HepG2 (cell line): Measurements from ENCODE around the gene MCF2L. TPM values are rescaled to one million over a fixed set of nuclear protein-coding genes. Genes with fewer than 3 reads are reported as not detected.

Experiments
- BCL6 ChIP-seq: IDR thresholded peaks from 2 replicates; pipeline ENCODE4 v1.6.1; 2016; ENCODE audit warnings: missing genetic modification reagents, missing compliant biosample characterization
- CHD4 ChIP-seq: fragments of 200-600 bp; sonication (generic); IDR thresholded peaks from 2 replicates; pipeline ENCODE4 v1.7.0; 2017; ENCODE audit warnings: mild to moderate bottlenecking, low read length, borderline replicate concordance
- E2F2 ChIP-seq: sonication (generic); formaldehyde crosslinking; IDR thresholded peaks from 2 replicates; pipeline ENCODE4 v1.4.0; 2020; ENCODE audit warnings: missing genetic modification reagents, borderline replicate concordance
- FIP1L1 ChIP-seq: fragments of 200-400 bp; formaldehyde crosslinking; IDR thresholded peaks from 2 replicates; pipeline ENCODE4 v1.6.1; 2018; ENCODE audit warnings: low read depth, mild to moderate bottlenecking, low read length, moderate library complexity, borderline replicate concordance; ENCODE audit not compliant: insufficient read depth
- FOXA3 ChIP-seq: IDR thresholded peaks from 2 replicates; pipeline ENCODE4 v1.6.1; 2016; ENCODE audit warnings: missing genetic modification reagents, missing compliant biosample characterization
- MED1 ChIP-seq: sonication (generic); formaldehyde crosslinking; IDR thresholded peaks from 2 replicates; pipeline ENCODE4 v1.4.0; 2020; ENCODE audit warnings: missing genetic modification reagents
- MEIS1 ChIP-seq: sonication (generic); formaldehyde crosslinking; IDR thresholded peaks from 2 replicates; pipeline ENCODE4 v1.9.0; 2021; ENCODE audit warnings: mild to moderate bottlenecking, missing genetic modification reagents, moderate library complexity, borderline replicate concordance
- NR2C2 ChIP-seq: sonication (generic); formaldehyde crosslinking; IDR thresholded peaks from 2 replicates; pipeline ENCODE4 v1.4.0; 2020; ENCODE audit warnings: missing genetic modification reagents, mild to moderate bottlenecking, moderate library complexity, borderline replicate concordance
- REPIN1 ChIP-seq: sonication (generic); formaldehyde crosslinking; IDR thresholded peaks from 2 replicates; pipeline ENCODE4 v1.8.0; 2022; ENCODE audit warnings: missing genetic modification reagents, low read depth, mild to moderate bottlenecking, borderline replicate concordance
- TAF1 ChIP-seq: sonication (generic); formaldehyde crosslinking; IDR thresholded peaks from 2 replicates; pipeline ENCODE4 v1.4.0; 2020; ENCODE audit warnings: missing genetic modification reagents
- TGIF2 ChIP-seq: IDR thresholded peaks from 2 replicates; pipeline ENCODE4 v1.6.1; 2016; ENCODE audit warnings: control low read depth, missing compliant biosample characterization
- YEATS2 ChIP-seq: sonication (generic); formaldehyde crosslinking; IDR thresholded peaks from 2 replicates; pipeline ENCODE4 v1.4.0; 2020; ENCODE audit warnings: missing genetic modification reagents, borderline replicate concordance
- ZNF333 ChIP-seq: sonication (generic); formaldehyde crosslinking; IDR thresholded peaks from 2 replicates; pipeline ENCODE4 v1.4.0; 2020; ENCODE audit warnings: mild to moderate bottlenecking, missing genetic modification reagents, borderline replicate concordance
- ZNF44 ChIP-seq: sonication (generic); formaldehyde crosslinking; IDR thresholded peaks from 2 replicates; pipeline ENCODE4 v1.5.1; 2020; ENCODE audit warnings: mild to moderate bottlenecking, missing genetic modification reagents
- ZNF749 ChIP-seq: sonication (generic); formaldehyde crosslinking; IDR thresholded peaks from 2 replicates; pipeline ENCODE4 v1.8.0; 2022; ENCODE audit warnings: mild to moderate bottlenecking, missing genetic modification reagents, moderate library complexity, borderline replicate concordance
- polyA plus RNA-seq, 8 experiments: library from polyadenylated mRNA; depleted of rRNA in 3 of 8; stranded (reverse) in 7 of 8; unstranded in 1 of 8; fragments of >200 nt; fragmentation: Illumina TruSeq in 4 of 8; extraction: Trizol in 4 of 8; gene quantifications; 2 replicates each; pipeline versions ENCODE4 v1.2.1 to v1.2.3, GENCODE V29; 2011 to 2016; ENCODE audit warnings: low read depth in 4 of 8, missing spikeins in 1 of 8, mixed read lengths in 1 of 8; ENCODE audit not compliant: insufficient read depth in 1 of 8
- total RNA-seq, 5 experiments: library from RNA; depleted of rRNA; stranded (reverse); fragments of >200 nt; fragmentation: Illumina TruSeq; extraction: Trizol; gene quantifications; 2 replicates each; pipeline ENCODE4 v1.2.3, GENCODE V29; 2016; ENCODE audit warnings: low read depth in 1 of 5
- TF ChIP-seq, protein P1 (sequence below): sonication (generic); formaldehyde crosslinking; IDR thresholded peaks from 2 replicates; pipeline ENCODE4 v1.4.0; 2020; ENCODE audit warnings: missing genetic modification reagents
- TF ChIP-seq, protein P2 (sequence below): sonication (generic); formaldehyde crosslinking; IDR thresholded peaks from 2 replicates; pipeline ENCODE4 v1.4.0; 2020; ENCODE audit warnings: mild to moderate bottlenecking, missing genetic modification reagents
- TF ChIP-seq, protein P3 (sequence below): sonication (generic); formaldehyde crosslinking; IDR thresholded peaks from 2 replicates; pipeline ENCODE4 v1.5.1; 2020; ENCODE audit warnings: missing genetic modification reagents, mild to moderate bottlenecking, borderline replicate concordance
- TF ChIP-seq, protein P4 (sequence below): sonication (generic); formaldehyde crosslinking; IDR thresholded peaks from 2 replicates; pipeline ENCODE4 v1.4.0; 2020; ENCODE audit warnings: mild to moderate bottlenecking, missing genetic modification reagents
- TF ChIP-seq, protein P5 (sequence below): sonication (generic); formaldehyde crosslinking; IDR thresholded peaks from 2 replicates; pipeline ENCODE4 v1.4.0; 2020; ENCODE audit warnings: low read depth, mild to moderate bottlenecking, missing genetic modification reagents

MCF2L gene
- total and polyA plus RNA-seq, 2 of the 13 experiments (the other 11 are each of a cell fraction or from before 2014, with no cell fraction given): 19.4 to 28.4 TPM

GRCh38 chr13:112951674-112952371 is 17.2 kb upstream of the MCF2L start (continued):
- TF ChIP-seq REPIN1 (CRISPR knock-in tag) (peak; percentile 78; the same call in 1 of the 2 replicates), MED1 (CRISPR knock-in tag) (peak; percentile 77), TGIF2 (CRISPR knock-in tag) (peak; percentile 36; the same call in 1 of the 2 replicates), FOXA3 (peak; percentile 95), BCL6 (CRISPR knock-in tag) (peak; percentile 97), TAF1 (CRISPR knock-in tag) (no peak), ZNF333 (no peak), MEIS1 (CRISPR knock-in tag) (peak; percentile 58; the same call in 1 of the 2 replicates), FIP1L1 (no peak), CHD4 (no peak), YEATS2 (CRISPR knock-in tag) (peak; percentile 59; the same call in 1 of the 2 replicates), ZNF749 (peak; percentile 67; the same call in 1 of the 2 replicates), NR2C2 (peak; percentile 72), E2F2 (no peak), ZNF44 (0 out of 2 replicates have a peak, but pooled peaks have one; percentile 26)
- TF ChIP-seq, protein P1, sequence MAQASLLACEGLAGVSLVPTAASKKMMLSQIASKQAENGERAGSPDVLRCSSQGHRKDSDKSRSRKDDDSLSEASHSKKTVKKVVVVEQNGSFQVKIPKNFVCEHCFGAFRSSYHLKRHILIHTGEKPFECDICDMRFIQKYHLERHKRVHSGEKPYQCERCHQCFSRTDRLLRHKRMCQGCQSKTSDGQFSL (CRISPR knock-in tag): no peak
- TF ChIP-seq, protein P2, sequence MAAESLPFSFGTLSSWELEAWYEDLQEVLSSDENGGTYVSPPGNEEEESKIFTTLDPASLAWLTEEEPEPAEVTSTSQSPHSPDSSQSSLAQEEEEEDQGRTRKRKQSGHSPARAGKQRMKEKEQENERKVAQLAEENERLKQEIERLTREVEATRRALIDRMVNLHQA (CRISPR knock-in tag): no peak
- TF ChIP-seq, protein P3, sequence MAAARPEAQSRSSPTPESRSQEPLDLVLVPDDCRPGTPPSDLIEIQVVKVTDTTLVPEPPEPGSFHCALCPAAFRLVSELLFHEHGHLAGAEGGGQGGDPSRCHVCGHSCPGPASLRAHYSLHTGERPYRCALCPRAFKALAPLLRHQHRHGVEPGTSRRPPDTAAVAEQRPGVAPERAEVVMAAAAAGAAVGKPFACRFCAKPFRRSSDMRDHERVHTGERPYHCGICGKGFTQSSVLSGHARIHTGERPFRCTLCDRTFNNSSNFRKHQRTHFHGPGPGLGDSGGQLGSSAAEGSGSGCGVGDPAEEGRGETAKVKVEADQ (CRISPR knock-in tag): no peak
- TF ChIP-seq, protein P4, sequence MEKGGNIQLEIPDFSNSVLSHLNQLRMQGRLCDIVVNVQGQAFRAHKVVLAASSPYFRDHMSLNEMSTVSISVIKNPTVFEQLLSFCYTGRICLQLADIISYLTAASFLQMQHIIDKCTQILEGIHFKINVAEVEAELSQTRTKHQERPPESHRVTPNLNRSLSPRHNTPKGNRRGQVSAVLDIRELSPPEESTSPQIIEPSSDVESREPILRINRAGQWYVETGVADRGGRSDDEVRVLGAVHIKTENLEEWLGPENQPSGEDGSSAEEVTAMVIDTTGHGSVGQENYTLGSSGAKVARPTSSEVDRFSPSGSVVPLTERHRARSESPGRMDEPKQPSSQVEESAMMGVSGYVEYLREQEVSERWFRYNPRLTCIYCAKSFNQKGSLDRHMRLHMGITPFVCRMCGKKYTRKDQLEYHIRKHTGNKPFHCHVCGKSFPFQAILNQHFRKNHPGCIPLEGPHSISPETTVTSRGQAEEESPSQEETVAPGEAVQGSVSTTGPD (CRISPR knock-in tag): peak; percentile 73; the same call in 1 of the 2 replicates
- TF ChIP-seq, protein P5, sequence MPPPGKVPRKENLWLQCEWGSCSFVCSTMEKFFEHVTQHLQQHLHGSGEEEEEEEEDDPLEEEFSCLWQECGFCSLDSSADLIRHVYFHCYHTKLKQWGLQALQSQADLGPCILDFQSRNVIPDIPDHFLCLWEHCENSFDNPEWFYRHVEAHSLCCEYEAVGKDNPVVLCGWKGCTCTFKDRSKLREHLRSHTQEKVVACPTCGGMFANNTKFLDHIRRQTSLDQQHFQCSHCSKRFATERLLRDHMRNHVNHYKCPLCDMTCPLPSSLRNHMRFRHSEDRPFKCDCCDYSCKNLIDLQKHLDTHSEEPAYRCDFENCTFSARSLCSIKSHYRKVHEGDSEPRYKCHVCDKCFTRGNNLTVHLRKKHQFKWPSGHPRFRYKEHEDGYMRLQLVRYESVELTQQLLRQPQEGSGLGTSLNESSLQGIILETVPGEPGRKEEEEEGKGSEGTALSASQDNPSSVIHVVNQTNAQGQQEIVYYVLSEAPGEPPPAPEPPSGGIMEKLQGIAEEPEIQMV (CRISPR knock-in tag): 0 out of 2 replicates have a peak, but pooled peaks have one; percentile 35
